Caco-2 (cell line): Measurements from ENCODE around the gene ARHGAP24. TPM values are rescaled to one million over a fixed set of nuclear protein-coding genes. Genes with fewer than 3 reads are reported as not detected.

Experiments used
- BruUV-seq: library from RNA; stranded (reverse); fragments of 400-500 nt; replicated peaks from 2 replicates; lab custom pipeline; 2021; lab: Mats Ljungman, UMichigan
- CTCF ChIA-PET: fragments of 300-600 bp; sonication (Branson Sonifier 250); formaldehyde crosslinking; loops from one replicate; lab custom pipeline; 2022; ENCODE audit warnings: antibody characterized with exemption; lab: Charles Lee
- POLR2A ChIA-PET: fragments of 300-600 bp; sonication (Branson Sonifier 250); formaldehyde crosslinking; loops from one replicate; lab custom pipeline; 2022; ENCODE audit warnings: antibody characterized with exemption; lab: Charles Lee
- DNase-seq, 2 experiments: peaks; one replicate each; pipeline versions ENCODE4 v3.0.0 to v3.0.0-alpha.2; 2020 to 2022
- H3K27me3 ChIP-seq: replicated peaks from 2 replicates; pipeline ENCODE4 v1.6.0; 2011; ENCODE audit warnings: low read length; ENCODE audit not compliant: control insufficient read depth, insufficient read depth
- H3K36me3 ChIP-seq: 2 replicates; pipeline ENCODE4 v1.5.1; 2011; ENCODE audit warnings: low read length; ENCODE audit not compliant: control insufficient read depth, insufficient read depth
- H3K4me1 ChIP-seq: fragments of 250-450 bp; sonication (Bioruptor Pico); 2 replicates; pipeline ENCODE4 v1.5.1; 2020; ENCODE audit warnings: mild to moderate bottlenecking
- H3K4me3 ChIP-seq: 2 replicates; pipeline ENCODE4 v1.5.1; 2011; ENCODE audit warnings: low read depth, mild to moderate bottlenecking, control low read depth, low read length
- H3K9me3 ChIP-seq: fragments of 250-450 bp; sonication (Bioruptor Pico); 2 replicates; pipeline ENCODE4 v1.5.1; 2020; ENCODE audit warnings: mild to moderate bottlenecking, moderate library complexity
- H3K27ac Mint-ChIP-seq: one replicate; pipeline ENCODE4 v1.8.0; 2022; ENCODE audit warnings: mixed read lengths; ENCODE audit not compliant: unreplicated experiment
- H3K27me3 Mint-ChIP-seq: one replicate; pipeline ENCODE4 v1.8.0; 2022; ENCODE audit warnings: mixed read lengths; ENCODE audit not compliant: insufficient read depth, unreplicated experiment
- H3K36me3 Mint-ChIP-seq: one replicate; pipeline ENCODE4 v1.8.0; 2022; ENCODE audit warnings: mild to moderate bottlenecking, mixed read lengths; ENCODE audit not compliant: insufficient read depth, unreplicated experiment
- H3K4me1 Mint-ChIP-seq: one replicate; pipeline ENCODE4 v1.8.0; 2022; ENCODE audit warnings: low read depth, mixed read lengths; ENCODE audit not compliant: unreplicated experiment
- H3K4me3 Mint-ChIP-seq: one replicate; pipeline ENCODE4 v1.8.0; 2022; ENCODE audit warnings: mild to moderate bottlenecking, moderate library complexity, mixed read lengths; ENCODE audit not compliant: unreplicated experiment
- H3K9me3 Mint-ChIP-seq: one replicate; pipeline ENCODE4 v1.8.0; 2022; ENCODE audit warnings: mixed read lengths; ENCODE audit not compliant: unreplicated experiment
- intact Hi-C: fragments of 100-400 bp; cut with micrococcal nuclease; formaldehyde crosslinking; loops from one replicate; pipeline ENCODE4 v1.10.0; 2022; ENCODE audit not compliant: unreplicated experiment
- total RNA-seq: library from RNA; stranded (reverse); gene quantifications from 2 replicates; pipeline ENCODE4 v1.2.3, GENCODE V29; 2022
- TF ChIP-seq, protein P1 (sequence below), 2 experiments: fragments of 200-600 bp in 1 of 2; IDR thresholded peaks; 1 replicate in 1 of 2; 2 replicates in 1 of 2; pipeline versions ENCODE4 v1.5.1 to v1.8.0; 2011 to 2022; ENCODE audit warnings: antibody characterized with exemption in 1 of 2, control low read depth in 1 of 2, inconsistent platforms in 1 of 2, low read depth in 1 of 2, low read length in 1 of 2, mild to moderate bottlenecking in 1 of 2, moderate library complexity in 1 of 2; ENCODE audit not compliant: insufficient read depth in 1 of 2, severe bottlenecking in 1 of 2, unreplicated experiment in 1 of 2

The ARHGAP24 gene
- total RNA-seq, 1 experiment from 2014 or later: 2.8 TPM

DNA sequence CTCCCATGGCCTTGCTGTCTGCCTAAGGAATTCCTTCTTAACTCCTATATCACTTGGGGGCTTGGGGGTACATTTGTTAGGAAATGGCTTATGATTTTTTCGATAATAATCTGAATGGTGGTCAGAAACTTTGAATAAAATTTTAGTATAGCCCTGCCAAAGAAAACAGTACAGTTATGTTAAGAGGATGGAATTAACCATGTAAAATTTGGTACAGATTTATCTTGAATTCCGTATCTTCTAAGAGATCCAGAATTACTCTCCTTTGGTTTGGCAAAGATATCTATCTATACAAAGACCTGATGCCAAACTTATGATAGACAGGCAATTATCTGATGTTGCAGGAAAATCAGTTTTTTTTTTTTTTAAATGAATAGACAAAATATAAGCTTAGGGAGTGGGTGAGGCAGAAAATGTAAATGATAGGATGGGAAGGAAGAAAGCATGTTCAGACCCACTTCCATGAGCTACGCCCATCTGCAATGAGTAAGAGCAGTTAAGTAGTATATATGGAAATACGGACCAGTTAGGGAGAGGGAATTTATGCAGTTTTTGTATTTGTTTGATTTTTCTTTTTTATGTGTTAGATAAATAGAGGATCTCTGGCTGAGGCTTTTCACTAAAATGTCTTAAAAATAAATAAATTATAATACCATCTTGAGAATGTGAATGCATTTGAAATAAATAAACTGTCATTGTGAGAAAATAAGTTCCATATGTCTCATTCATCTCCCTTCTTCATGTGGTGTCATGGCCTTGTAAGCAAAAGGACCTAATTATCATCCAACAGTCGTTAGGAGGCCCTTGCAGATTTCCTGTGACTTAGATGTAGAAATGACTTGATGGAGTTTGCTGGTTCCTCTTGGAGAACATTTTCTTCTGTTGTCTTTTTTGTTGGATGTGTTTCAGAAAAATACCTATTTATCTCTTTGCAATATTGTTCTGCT, 389.6 kb downstream of the ARHGAP24 start:
- H3K4me3 Mint-ChIP-seq: no peak overlapping the region
- H3K9me3 ChIP-seq: no peaks in the 10 kb centered on the region
- H3K27ac Mint-ChIP-seq: no peak overlapping the region
- intact Hi-C loops: no loop called here
- no peaks in the 10 kb centered on the region for H3K27me3 ChIP-seq
- H3K36me3 ChIP-seq: no peaks in the 10 kb centered on the region
- H3K4me3 ChIP-seq: no peak overlapping the region
- H3K9me3 Mint-ChIP-seq: no peaks in the 10 kb centered on the region
- TF ChIP-seq, protein P1, sequence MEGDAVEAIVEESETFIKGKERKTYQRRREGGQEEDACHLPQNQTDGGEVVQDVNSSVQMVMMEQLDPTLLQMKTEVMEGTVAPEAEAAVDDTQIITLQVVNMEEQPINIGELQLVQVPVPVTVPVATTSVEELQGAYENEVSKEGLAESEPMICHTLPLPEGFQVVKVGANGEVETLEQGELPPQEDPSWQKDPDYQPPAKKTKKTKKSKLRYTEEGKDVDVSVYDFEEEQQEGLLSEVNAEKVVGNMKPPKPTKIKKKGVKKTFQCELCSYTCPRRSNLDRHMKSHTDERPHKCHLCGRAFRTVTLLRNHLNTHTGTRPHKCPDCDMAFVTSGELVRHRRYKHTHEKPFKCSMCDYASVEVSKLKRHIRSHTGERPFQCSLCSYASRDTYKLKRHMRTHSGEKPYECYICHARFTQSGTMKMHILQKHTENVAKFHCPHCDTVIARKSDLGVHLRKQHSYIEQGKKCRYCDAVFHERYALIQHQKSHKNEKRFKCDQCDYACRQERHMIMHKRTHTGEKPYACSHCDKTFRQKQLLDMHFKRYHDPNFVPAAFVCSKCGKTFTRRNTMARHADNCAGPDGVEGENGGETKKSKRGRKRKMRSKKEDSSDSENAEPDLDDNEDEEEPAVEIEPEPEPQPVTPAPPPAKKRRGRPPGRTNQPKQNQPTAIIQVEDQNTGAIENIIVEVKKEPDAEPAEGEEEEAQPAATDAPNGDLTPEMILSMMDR (IDR thresholded peaks at IDR 0.05; ENCODE audit: insufficient read depth in 1 of 2, low read depth in 1 of 2, low read length in 1 of 2, severe bottlenecking in 1 of 2, unreplicated experiment in 1 of 2): no peak
- no peak for DNase-seq
- no peaks in the 10 kb centered on the region for H3K36me3 Mint-ChIP-seq
- no TSS peak for BruUV-seq
- H3K27me3 Mint-ChIP-seq: no peaks in the 10 kb centered on the region
- no peaks in the 10 kb centered on the region for H3K4me1 ChIP-seq
- no peaks in the 10 kb centered on the region for H3K4me1 Mint-ChIP-seq
- ChIA-PET CTCF (no interaction called here), POLR2A (no interaction called here)

DNA sequence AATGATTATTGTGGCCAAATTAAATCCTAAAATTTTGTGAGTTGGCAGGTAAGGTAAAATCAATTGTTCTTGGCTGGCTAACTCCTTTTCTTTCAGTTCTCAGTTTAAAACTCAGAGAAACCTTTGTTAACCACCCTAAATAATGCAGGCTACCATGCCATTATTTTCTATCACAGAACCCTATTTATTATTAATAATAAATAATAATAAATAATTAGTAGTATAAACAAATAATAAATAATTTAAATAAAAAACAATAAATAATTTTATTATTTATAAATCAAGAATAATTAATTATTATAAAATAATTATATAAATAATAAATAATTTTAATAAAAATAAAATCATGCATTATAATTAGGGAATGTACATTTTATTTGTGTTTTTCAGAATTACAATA, 390.3 kb downstream of the ARHGAP24 start:
- Mint-ChIP-seq H3K4me1 (no peaks in the 10 kb centered on the region), H3K27me3 (no peaks in the 10 kb centered on the region), H3K36me3 (no peaks in the 10 kb centered on the region), H3K27ac (no peak overlapping the region), H3K9me3 (no peaks in the 10 kb centered on the region), H3K4me3 (no peak overlapping the region)
- no peaks in the 10 kb centered on the region for H3K36me3 ChIP-seq
- intact Hi-C loops: no loop called here
- POLR2A ChIA-PET: no interaction called here
- no peak for DNase-seq
- H3K4me1 ChIP-seq: no peaks in the 10 kb centered on the region
- no TSS peak for BruUV-seq
- no peak overlapping the region for H3K4me3 ChIP-seq
- H3K27me3 ChIP-seq: no peaks in the 10 kb centered on the region
- CTCF ChIA-PET: no interaction called here
- TF ChIP-seq, protein P1 (IDR thresholded peaks at IDR 0.05; ENCODE audit: insufficient read depth in 1 of 2, low read depth in 1 of 2, low read length in 1 of 2, severe bottlenecking in 1 of 2, unreplicated experiment in 1 of 2): no peak
- no peaks in the 10 kb centered on the region for H3K9me3 ChIP-seq

DNA sequence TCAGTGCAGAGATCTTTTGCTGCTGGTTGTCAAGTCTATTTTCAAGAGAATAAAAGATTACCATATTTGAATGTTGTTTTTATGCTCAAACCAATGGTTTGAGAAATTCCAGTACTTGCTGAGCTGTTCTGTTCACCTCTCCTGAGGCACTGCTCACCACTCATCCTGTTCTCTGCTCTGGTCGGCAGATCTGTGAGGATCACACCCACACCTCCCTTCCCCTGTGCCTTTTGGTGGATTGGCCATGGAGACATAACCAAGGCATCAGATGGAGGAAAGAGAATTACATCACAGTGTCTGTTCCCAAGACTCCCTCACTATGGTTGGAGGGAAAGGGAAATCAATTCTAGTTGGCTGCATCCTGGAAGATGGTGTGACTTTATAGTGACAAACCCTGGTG, 391.6 kb downstream of the ARHGAP24 start:
- no peak for DNase-seq
- TF ChIP-seq, protein P1 (IDR thresholded peaks at IDR 0.05; ENCODE audit: insufficient read depth in 1 of 2, low read depth in 1 of 2, low read length in 1 of 2, severe bottlenecking in 1 of 2, unreplicated experiment in 1 of 2): no peak
- Histone ChIP-seq H3K4me3 (no peak overlapping the region), H3K9me3 (no peaks in the 10 kb centered on the region), H3K4me1 (no peaks in the 10 kb centered on the region), H3K27me3 (no peaks in the 10 kb centered on the region), H3K36me3 (no peaks in the 10 kb centered on the region)
- CTCF ChIA-PET: no interaction called here
- Mint-ChIP-seq H3K4me3 (no peak overlapping the region), H3K36me3 (no peaks in the 10 kb centered on the region), H3K27me3 (no peaks in the 10 kb centered on the region), H3K4me1 (no peaks in the 10 kb centered on the region), H3K9me3 (no peaks in the 10 kb centered on the region), H3K27ac (no peak overlapping the region)
- intact Hi-C loops: no loop called here
- POLR2A ChIA-PET: no interaction called here
- BruUV-seq: no TSS peak
